Measurements from ENCODE around the gene ITIH4. TPM values are rescaled to one million over a fixed set of nuclear protein-coding genes. Genes with fewer than 3 reads are reported as not detected.

The ITIH4 gene
- total RNA-seq, 1 donor from 2014 or later: 14.0 TPM

- H3K9me3 Mint-ChIP-seq: no peaks in the 10 kb centered on the region
- H3K4me1 Mint-ChIP-seq (ENCODE audit: unreplicated experiment): peaks cover 8% of the 10 kb centered on the region
- H3K4me3 Mint-ChIP-seq: no peak overlapping the region
- no peaks in the 10 kb centered on the region for H3K36me3 Mint-ChIP-seq
- H3K27me3 Mint-ChIP-seq: peaks cover 2% of the 10 kb centered on the region
- DNase-seq (ENCODE audit: extremely low spot score, unreplicated experiment): no peak
- no peak overlapping the region for H3K27ac Mint-ChIP-seq
- TF ChIP-seq CTCF (conservative IDR thresholded peaks at IDR 0.05): no peak
These were observed 39.7 kb downstream of the ITIH4 start for GRCh38 chr3:52790741-52791140.

- H3K9me3 Mint-ChIP-seq: no peaks in the 10 kb centered on the region
- H3K4me1 Mint-ChIP-seq (ENCODE audit: unreplicated experiment): peaks cover 8% of the 10 kb centered on the region
- no peak overlapping the region for H3K27ac Mint-ChIP-seq
- H3K4me3 Mint-ChIP-seq: no peak overlapping the region
- H3K36me3 Mint-ChIP-seq: no peaks in the 10 kb centered on the region
- H3K27me3 Mint-ChIP-seq: peaks cover 2% of the 10 kb centered on the region
- DNase-seq (ENCODE audit: extremely low spot score, unreplicated experiment): no peak
- no peak for TF ChIP-seq CTCF (conservative IDR thresholded peaks at IDR 0.05)
These were observed 40.1 kb downstream of the ITIH4 start for GRCh38 chr3:52790337-52790736.

- DNase-seq (ENCODE audit: extremely low spot score, unreplicated experiment): no peak
- no peak for TF ChIP-seq CTCF (conservative IDR thresholded peaks at IDR 0.05)
- Mint-ChIP-seq H3K4me1 (ENCODE audit: unreplicated experiment) (peaks cover 8% of the 10 kb centered on the region), H3K36me3 (no peaks in the 10 kb centered on the region), H3K27ac (no peak overlapping the region), H3K4me3 (no peak overlapping the region), H3K27me3 (peaks cover 2% of the 10 kb centered on the region), H3K9me3 (no peaks in the 10 kb centered on the region)
These were observed 40.8 kb downstream of the ITIH4 start for GRCh38 chr3:52789746-52790040.

GRCh38 chr3:52788890-52789745 is 41.4 kb downstream of the ITIH4 start:
- no peak for TF ChIP-seq CTCF (conservative IDR thresholded peaks at IDR 0.05)
- no peak overlapping the region for H3K4me3 Mint-ChIP-seq
- no peak for DNase-seq (ENCODE audit: extremely low spot score, unreplicated experiment)
- no peaks in the 10 kb centered on the region for H3K36me3 Mint-ChIP-seq
- H3K27me3 Mint-ChIP-seq: peaks cover 2% of the 10 kb centered on the region
- peaks cover 3% of the 10 kb centered on the region for H3K4me1 Mint-ChIP-seq (ENCODE audit: unreplicated experiment)
- no peaks in the 10 kb centered on the region for H3K9me3 Mint-ChIP-seq
- no peak overlapping the region for H3K27ac Mint-ChIP-seq

GRCh38 chr3:52787672-52788625 is 42.5 kb downstream of the ITIH4 start:
- TF ChIP-seq CTCF (conservative IDR thresholded peaks at IDR 0.05): no peak
- Mint-ChIP-seq H3K27ac (no peak overlapping the region), H3K4me3 (no peak overlapping the region), H3K27me3 (peaks cover 2% of the 10 kb centered on the region), H3K9me3 (no peaks in the 10 kb centered on the region), H3K4me1 (ENCODE audit: unreplicated experiment) (no peaks in the 10 kb centered on the region), H3K36me3 (no peaks in the 10 kb centered on the region)
- no peak for DNase-seq (ENCODE audit: extremely low spot score, unreplicated experiment)

All from type B pancreatic cell (in vitro differentiated cells).